ENCODE data around the gene KIAA1614.

KIAA1614 gene

GRCh38 chr1:180912801-180913565 is at the start of gene KIAA1614:
TSS of gene KIAA1614 (plus strand) at chr1:180912897. CDS start at chr1:180913244, 347 bp downstream.
- no peak for DNase-seq (ENCODE audit: low spot score)

- DNase-seq (ENCODE audit: low spot score), result peak; percentile 66
Observed at GRCh38 chr1:180863158-180863775, 49.4 kb upstream of the KIAA1614 start.

- DNase-seq (ENCODE audit: low spot score), result peak; percentile 59
Observed at GRCh38 chr1:180881806-180882509, 30.7 kb upstream of the KIAA1614 start.

GRCh38 chr1:180884588-180885300 is 28.0 kb upstream of the KIAA1614 start:
- no peak for DNase-seq (ENCODE audit: low spot score)

- no peak for DNase-seq (ENCODE audit: low spot score)
Observed at GRCh38 chr1:180886338-180886737, 26.4 kb upstream of the KIAA1614 start.

GRCh38 chr1:180887841-180888240 is 24.9 kb upstream of the KIAA1614 start:
- DNase-seq (ENCODE audit: low spot score), result no peak

GRCh38 chr1:180888870-180889269 is 23.8 kb upstream of the KIAA1614 start:
- no peak for DNase-seq (ENCODE audit: low spot score)

GRCh38 chr1:180889325-180889724 is 23.4 kb upstream of the KIAA1614 start:
- DNase-seq (ENCODE audit: low spot score), result no peak

GRCh38 chr1:180892272-180892671 is 20.4 kb upstream of the KIAA1614 start:
- DNase-seq (ENCODE audit: low spot score), result no peak

GRCh38 chr1:180892675-180893074 is 20.0 kb upstream of the KIAA1614 start:
- no peak for DNase-seq (ENCODE audit: low spot score)

GRCh38 chr1:180893614-180894013 is 19.1 kb upstream of the KIAA1614 start:
- no peak for DNase-seq (ENCODE audit: low spot score)

- no peak for DNase-seq (ENCODE audit: low spot score)
Observed at GRCh38 chr1:180896161-180896560, 16.5 kb upstream of the KIAA1614 start.

GRCh38 chr1:180898441-180899219 is 14.1 kb upstream of the KIAA1614 start:
- no peak for DNase-seq (ENCODE audit: low spot score)

GRCh38 chr1:180899262-180899661 is 13.4 kb upstream of the KIAA1614 start:
- DNase-seq (ENCODE audit: low spot score), result no peak

GRCh38 chr1:180901076-180901990 is 11.4 kb upstream of the KIAA1614 start:
- DNase-seq (ENCODE audit: low spot score), result no peak

- DNase-seq (ENCODE audit: low spot score), result no peak
Observed at GRCh38 chr1:180902541-180902940, 10.2 kb upstream of the KIAA1614 start.

GRCh38 chr1:180905927-180906326 is 6.8 kb upstream of the KIAA1614 start:
- no peak for DNase-seq (ENCODE audit: low spot score)

GRCh38 chr1:180906511-180906910 is 6.2 kb upstream of the KIAA1614 start:
- no peak for DNase-seq (ENCODE audit: low spot score)

GRCh38 chr1:180907313-180908055 is 5.2 kb upstream of the KIAA1614 start:
- no peak for DNase-seq (ENCODE audit: low spot score)
